ENCODE data around the gene ORAI3. TPM values are rescaled to one million over a fixed set of nuclear protein-coding genes. Genes with fewer than 3 reads are reported as not detected.

ORAI3 gene
- total RNA-seq, 4 donors from 2014 or later, result 10.3 to 15.6 (median 12.5) TPM

DNA sequence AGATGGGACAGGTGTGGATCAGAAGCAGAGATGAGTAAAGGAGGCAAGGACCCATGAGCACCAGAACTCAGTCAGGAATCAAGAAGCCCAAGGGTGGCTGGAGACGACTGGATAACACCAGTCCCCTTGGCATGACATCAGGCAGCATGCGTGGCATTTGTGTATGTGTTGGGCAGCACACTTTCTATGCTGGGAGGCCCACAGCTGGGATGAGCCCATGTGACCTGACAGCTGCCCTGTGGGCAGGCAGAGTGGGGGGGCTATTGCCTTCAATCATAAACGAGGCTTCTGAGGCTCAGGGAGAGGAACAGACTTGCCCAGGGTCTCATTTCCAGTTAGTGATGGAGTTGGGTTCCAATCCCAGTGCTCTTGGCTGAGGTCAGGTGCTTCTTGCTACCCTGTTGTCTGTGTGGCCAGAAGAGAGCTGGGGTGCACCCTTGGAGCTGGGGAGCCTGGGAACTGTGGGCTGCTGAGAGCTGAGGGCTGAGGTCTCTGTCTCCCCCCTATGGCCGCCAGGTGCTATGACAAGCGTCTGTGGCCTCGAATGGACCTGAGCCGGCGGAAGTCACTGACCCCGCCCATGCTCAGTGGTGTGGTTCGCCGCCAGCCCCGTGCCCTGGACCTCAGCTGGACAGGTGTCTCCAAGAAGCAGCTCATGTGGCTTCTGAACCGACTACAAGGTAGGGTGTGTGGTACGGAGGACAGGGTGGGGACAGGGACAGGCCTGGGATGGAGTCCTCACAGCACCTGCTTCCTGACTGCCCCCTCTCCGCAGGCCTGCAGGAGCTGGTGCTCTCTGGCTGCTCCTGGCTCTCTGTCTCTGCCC is 7.1 kb upstream of the ORAI3 start:
- Histone ChIP-seq H3K27me3 (no peaks in the 10 kb centered on the region), H3K4me3 (no peak overlapping the region), H3K27ac (peak overlapping the region in 2 of 4 donors; percentile 19 to 25), H3K36me3 (peaks cover 0 to 6% of the 10 kb centered on the region in 2 donors), H3K9me3 (no peaks in the 10 kb centered on the region), H3K4me1 (peaks cover 5 to 6% of the 10 kb centered on the region in 2 donors)
- TF ChIP-seq POLR2A (IDR thresholded peaks at IDR 0.05), result no peak
- TF ChIP-seq, protein P1, sequence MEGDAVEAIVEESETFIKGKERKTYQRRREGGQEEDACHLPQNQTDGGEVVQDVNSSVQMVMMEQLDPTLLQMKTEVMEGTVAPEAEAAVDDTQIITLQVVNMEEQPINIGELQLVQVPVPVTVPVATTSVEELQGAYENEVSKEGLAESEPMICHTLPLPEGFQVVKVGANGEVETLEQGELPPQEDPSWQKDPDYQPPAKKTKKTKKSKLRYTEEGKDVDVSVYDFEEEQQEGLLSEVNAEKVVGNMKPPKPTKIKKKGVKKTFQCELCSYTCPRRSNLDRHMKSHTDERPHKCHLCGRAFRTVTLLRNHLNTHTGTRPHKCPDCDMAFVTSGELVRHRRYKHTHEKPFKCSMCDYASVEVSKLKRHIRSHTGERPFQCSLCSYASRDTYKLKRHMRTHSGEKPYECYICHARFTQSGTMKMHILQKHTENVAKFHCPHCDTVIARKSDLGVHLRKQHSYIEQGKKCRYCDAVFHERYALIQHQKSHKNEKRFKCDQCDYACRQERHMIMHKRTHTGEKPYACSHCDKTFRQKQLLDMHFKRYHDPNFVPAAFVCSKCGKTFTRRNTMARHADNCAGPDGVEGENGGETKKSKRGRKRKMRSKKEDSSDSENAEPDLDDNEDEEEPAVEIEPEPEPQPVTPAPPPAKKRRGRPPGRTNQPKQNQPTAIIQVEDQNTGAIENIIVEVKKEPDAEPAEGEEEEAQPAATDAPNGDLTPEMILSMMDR (IDR thresholded peaks at IDR 0.05 in 4 of 5, conservative IDR thresholded peaks at IDR 0.05 in 1 of 5), result peak; percentile 64 to 86 (median 82)
- ATAC-seq (peak; percentile 75 to 90), DNase-seq (peak; percentile 56 to 81)
- in situ Hi-C loops (cut with MboI; ENCODE audit: low sequenced_read_pairs in 4 of 4), result no loop called here
- intact Hi-C loops (cut with DNase I; ENCODE audit: low total_unique reads), result loop anchor here (1.0 kb wide), 1 partner anchor 19 kb away; the partner anchor contains the start of gene FBXL19

DNA sequence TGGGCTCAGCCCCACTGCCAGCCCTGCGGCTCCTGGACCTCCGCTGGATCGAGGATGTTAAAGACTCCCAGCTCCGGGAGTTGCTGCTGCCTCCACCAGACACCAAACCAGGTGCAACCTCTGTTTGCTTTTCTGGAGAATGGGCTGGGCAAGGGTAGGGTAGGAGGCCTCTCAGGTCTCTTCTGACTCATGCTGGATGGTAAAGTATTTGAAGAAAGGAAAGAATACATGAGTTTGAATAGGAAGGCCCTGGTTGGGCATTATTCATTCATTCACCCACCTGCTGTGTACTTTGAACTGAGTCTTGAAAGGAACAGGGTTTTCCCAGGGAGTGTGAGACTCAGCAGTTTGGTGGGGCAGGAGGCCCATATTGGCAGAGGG is 6.5 kb upstream of the ORAI3 start:
- Histone ChIP-seq H3K27ac (peak overlapping the region in 2 of 4 donors; percentile 19 to 25), H3K9me3 (no peaks in the 10 kb centered on the region)

DNA sequence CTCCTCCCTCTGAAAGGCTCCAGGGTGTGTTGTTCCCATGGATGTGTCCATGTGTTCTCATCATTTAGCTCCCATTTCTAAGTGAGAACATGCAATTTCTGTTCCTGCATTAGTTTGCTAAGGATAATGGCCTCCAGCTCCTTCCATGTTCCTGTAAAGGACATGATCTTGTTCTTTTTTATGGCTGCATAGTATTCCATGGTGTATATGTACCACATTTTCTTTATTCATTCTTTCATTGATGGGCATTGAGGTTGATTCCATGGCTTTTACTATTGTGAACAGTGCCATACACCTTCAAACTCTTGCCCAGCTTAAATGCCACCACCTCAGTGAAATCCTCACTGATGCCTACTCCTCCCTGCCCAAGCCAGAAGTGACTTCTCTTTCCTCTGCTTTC is 4.5 kb upstream of the ORAI3 start:
- intact Hi-C loops (cut with DNase I; ENCODE audit: low total_unique reads) (no loop called here), in situ Hi-C loops (cut with MboI; ENCODE audit: low sequenced_read_pairs in 4 of 4) (no loop called here)
- no peaks in the 10 kb centered on the region for H3K9me3 ChIP-seq
- H3K4me1 ChIP-seq, result peaks cover 5 to 15% of the 10 kb centered on the region in 2 donors
- TF ChIP-seq POLR2A (IDR thresholded peaks at IDR 0.05), result no peak
- TF ChIP-seq, protein P1 (IDR thresholded peaks at IDR 0.05 in 4 of 5, conservative IDR thresholded peaks at IDR 0.05 in 1 of 5), result no peak
- H3K4me3 ChIP-seq, result no peak overlapping the region
- ATAC-seq (no peak), DNase-seq (no peak)
- H3K27ac ChIP-seq, result no peak overlapping the region
- peaks cover 0 to 10% of the 10 kb centered on the region in 2 donors for H3K36me3 ChIP-seq
- H3K27me3 ChIP-seq, result no peaks in the 10 kb centered on the region

More for the DNA sequence above, 6.5 kb upstream of the ORAI3 start:
- in situ Hi-C loops (cut with MboI; ENCODE audit: low sequenced_read_pairs in 4 of 4) (no loop called here), intact Hi-C loops (cut with DNase I; ENCODE audit: low total_unique reads) (loop anchor here (1.0 kb wide), 1 partner anchor 19 kb away; the partner anchor contains the start of gene FBXL19)
- H3K4me3 ChIP-seq, result no peak overlapping the region
- peaks cover 0 to 10% of the 10 kb centered on the region in 2 donors for H3K36me3 ChIP-seq
- no peaks in the 10 kb centered on the region for H3K27me3 ChIP-seq
- TF ChIP-seq, protein P1 (IDR thresholded peaks at IDR 0.05 in 4 of 5, conservative IDR thresholded peaks at IDR 0.05 in 1 of 5), result no peak
- no peak for TF ChIP-seq POLR2A (IDR thresholded peaks at IDR 0.05)
- peaks cover 5 to 6% of the 10 kb centered on the region in 2 donors for H3K4me1 ChIP-seq
- ATAC-seq (no peak), DNase-seq (no peak)

DNA sequence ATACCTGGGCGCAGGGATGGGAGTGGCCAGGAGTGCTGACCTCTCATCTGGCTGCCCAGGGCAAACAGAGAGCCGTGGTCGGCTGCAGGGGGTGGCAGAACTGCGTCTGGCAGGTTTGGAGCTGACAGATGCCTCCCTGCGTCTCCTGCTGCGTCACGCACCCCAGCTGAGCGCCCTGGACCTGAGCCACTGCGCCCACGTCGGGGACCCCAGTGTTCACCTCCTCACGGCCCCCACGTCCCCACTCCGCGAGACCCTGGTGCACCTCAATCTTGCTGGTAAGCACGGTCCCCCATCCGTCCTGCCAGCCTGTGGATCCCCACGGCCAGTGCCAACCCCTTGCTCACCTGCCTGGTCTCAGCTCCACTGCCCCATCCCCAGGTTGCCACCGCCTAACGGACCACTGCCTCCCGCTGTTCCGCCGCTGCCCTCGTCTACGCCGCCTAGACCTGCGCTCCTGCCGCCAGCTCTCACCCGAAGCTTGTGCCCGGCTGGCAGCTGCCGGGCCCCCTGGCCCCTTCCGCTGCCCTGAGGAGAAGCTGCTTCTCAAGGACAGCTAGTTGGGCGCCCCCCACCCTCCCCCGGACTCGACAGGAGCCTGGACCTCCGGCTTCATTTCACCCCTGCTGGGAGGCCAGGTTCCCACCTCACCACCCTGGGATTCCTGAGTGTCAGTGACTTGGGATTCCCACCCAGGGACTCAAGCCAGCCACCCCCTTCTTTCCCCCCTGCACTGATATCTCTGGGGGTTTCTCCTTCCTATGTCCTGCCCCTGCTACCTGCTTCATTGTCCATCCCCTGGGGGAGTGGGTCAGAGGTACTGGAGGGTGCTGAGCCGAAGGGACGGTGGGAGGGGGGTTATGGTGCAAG is 2.0 kb upstream of the ORAI3 start:
- Histone ChIP-seq H3K4me3 (no peak overlapping the region), H3K27me3 (no peaks in the 10 kb centered on the region), H3K9me3 (no peaks in the 10 kb centered on the region), H3K36me3 (peaks cover 0 to 10% of the 10 kb centered on the region in 2 donors), H3K4me1 (peaks cover 18 to 32% of the 10 kb centered on the region in 2 donors), H3K27ac (no peak overlapping the region)
- DNase-seq (no peak), ATAC-seq (no peak)
- in situ Hi-C loops (cut with MboI; ENCODE audit: low sequenced_read_pairs in 4 of 4) (no loop called here), intact Hi-C loops (cut with DNase I; ENCODE audit: low total_unique reads) (no loop called here)
- TF ChIP-seq, protein P1 (IDR thresholded peaks at IDR 0.05 in 4 of 5, conservative IDR thresholded peaks at IDR 0.05 in 1 of 5), result no peak
- TF ChIP-seq POLR2A (IDR thresholded peaks at IDR 0.05), result no peak

Measured in gastrocnemius medialis (tissue), 4 donors.